Activated CD8-positive, alpha-beta memory T cell treated with anti-CD3 and anti-CD28 coated beads for 48 hours (primary cell): ENCODE measurements around the gene STARD10.

Experiments
- DNase-seq, 3 experiments: peaks; one replicate each; pipeline ENCODE4 v3.0.0-alpha.2; 2020; ENCODE audit warnings: low read depth in 2 of 3, low spot score in 2 of 3

STARD10 gene

DNA sequence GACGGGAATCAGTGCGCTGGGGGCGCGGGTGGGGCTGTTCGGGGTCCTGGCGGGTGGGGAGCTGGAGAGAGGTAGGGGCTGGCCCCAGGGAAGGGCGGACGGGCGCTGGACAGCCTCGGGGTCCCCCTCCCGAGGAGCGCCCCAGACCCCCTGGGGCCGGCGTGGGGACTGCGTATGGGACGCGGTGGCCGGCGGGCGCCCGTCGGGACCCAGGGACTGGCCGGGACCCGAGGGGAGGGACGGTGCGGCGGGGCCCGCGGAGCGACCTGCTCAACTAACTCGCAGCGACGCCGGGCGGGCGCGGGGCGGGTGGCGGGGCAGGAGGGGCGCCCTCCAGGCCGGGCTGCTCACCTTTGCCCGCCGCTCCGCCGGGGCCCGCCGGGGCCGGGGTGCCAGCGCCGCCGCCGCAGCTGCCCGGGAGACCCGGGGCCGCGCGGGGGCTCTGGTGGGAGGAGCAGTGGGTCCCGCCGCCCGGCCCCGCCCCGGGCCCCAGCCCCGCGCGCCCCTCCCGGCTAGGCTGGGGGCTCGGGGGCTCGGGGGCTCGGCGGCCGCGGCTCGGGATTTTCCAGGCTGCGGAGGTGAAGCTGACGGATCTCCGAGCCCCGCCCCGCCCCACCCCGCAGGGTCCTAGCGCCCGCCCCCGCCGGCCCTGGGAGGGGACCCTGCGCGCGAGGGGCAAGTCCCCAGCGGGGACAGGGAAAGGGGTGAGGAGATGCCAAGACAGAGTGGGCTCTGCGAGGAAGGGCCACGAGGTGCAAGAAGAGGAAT lies 12.3 kb downstream of the STARD10 start:
- DNase-seq: peak in 1 of 3 experiments; percentile 24

DNA sequence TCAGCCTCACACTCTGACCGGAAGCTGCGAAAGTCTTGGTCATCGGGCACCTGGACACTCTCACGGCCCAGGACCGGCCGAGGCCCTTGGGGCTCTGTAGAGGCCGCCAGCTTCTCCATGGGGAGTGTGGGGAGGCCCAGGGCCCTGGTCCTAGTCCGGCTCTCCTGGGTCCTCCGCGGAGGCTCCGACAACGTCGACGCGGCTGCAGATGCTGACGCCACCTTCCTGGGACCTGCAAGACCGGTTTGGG lies 12.9 kb downstream of the STARD10 start:
- no peak for DNase-seq

DNA sequence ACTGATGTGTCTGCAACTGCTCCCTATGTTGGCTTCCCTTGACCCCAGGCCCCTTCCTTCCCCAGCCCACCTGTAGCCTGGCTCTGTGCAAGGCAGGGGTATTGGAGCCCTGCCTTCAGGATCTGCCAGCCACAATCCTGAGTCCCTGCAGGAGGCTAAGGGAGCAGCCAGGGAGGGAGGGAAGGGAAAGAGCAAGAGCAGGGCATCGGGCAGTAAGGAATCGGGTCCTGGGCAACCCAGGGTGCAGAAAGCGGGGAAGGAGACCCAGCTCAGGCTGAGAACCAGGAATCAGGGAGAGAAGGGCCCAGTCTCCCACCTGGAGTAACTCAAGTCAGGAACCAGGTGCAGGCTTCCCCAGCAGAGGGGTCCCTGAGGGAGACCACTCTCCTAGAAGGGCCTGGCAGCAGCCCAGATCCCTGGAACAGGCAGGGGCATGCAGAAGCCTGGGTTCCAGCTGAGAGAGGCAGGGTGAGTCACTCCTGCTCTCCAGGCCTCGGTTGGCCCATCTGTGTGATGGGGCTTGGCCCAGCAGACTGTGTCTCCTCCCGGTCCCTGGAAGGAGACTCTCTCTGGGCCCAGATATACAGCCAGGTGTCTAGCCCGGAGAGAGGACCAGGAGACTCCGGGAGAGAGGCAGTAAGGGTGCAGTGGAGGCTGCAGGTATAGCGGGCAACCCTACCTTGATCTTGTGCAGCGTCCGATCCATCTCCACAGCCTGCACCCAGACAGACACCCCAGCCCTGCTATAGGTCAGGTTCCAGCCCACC lies 13.4 kb downstream of the STARD10 start:
- DNase-seq: no peak

DNA sequence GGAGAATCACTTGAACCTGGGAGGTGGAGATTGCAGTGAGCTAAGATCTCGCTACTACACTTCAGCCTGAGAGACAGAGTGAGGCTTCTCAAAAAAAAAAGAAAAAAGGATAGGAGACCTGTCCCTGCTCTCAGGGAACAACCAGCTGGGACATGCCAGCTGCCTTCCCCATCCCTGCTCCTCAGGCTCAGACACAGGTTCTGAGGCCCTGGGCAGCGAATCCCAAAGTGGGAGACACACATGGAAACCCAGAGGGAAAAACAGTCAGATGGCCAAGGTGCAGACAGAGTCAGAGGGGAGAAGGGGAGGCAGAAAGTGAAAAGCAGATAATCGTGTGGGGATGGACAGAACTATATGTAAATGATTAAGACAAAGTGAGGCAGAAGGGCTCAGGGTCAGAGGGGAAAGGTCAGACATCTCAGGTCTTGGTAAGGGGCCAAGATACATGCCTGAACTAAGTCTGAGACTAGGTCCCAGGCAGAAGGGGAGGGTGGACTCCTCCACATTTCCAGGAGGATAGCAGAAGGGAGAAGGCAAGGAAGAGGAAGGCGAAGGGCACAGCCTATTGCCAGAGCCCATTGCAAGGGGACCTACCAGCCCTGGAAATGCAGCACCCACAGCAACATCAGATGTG lies 14.2 kb downstream of the STARD10 start:
- no peak for DNase-seq

DNA sequence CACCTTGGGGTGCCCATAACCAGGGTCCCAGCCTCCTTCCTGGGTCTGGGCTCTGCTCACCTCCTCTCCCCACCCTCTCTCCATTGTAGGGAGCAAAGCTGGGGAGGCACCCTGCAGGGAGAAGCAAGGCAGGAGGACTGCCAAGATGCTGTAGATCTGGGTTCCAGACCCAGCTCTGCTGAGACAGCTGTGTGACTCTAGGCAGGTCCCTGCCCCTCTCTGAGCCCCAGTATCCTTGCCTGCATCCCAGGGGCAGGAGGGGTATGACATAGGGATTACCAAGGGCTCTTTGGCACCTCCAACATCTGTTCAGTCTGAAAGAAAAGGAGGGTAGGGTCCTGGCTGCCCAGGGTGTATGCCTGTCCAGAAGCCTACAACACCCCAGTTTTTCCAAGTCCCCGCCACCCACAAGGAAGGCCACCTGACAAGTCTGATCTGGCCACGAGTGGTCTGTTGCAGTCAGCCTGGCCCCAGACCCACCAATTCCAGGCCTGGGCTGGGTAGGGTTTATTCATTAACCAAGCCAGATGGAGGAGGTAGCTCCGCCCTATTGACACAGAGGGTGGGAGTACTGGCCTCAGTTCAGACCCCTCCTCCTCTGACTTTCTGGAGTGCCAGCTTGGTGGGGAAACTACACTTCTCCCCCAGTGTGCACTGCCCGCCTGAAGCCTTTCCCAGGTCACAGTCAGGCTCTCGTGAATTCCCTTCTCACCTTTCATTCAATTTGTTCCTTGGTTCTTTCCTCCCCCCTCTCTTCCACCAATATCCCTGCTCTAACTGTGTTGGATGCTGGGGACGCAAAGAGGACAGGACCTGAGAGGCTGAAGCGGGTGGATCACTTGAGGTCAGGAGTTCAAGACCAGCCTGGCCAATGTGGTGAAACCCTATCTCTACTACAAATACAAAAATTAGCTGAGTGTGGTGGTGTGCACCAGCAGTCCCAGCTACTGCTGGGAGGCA lies 15.0 kb downstream of the STARD10 start:
- DNase-seq: no peak

DNA sequence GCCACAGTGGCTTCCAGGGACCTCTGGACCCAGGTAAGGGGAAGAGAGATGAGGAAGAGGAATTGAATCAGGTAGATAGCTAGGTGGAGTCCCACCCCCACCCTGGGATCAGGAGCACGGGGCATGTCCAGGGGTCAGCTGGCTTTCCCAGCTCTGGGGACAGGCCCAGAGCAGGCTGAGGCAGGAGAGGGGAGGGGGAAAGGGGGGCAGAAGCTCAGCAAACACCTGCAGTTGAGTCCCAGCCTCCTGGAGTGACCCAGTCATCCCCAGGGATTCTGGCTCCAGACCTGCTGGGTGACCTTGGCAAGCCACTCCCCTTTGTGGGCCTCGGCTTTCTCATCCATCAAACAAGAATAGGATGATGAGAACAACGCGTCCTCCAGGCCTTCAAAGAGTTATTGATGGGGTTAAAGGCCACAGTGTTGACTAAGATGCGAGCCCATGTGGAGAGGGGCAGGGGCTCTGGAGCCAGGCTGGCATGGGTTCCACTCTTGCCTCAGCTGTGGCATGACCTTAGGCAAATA lies 16.0 kb downstream of the STARD10 start:
- no peak for DNase-seq

DNA sequence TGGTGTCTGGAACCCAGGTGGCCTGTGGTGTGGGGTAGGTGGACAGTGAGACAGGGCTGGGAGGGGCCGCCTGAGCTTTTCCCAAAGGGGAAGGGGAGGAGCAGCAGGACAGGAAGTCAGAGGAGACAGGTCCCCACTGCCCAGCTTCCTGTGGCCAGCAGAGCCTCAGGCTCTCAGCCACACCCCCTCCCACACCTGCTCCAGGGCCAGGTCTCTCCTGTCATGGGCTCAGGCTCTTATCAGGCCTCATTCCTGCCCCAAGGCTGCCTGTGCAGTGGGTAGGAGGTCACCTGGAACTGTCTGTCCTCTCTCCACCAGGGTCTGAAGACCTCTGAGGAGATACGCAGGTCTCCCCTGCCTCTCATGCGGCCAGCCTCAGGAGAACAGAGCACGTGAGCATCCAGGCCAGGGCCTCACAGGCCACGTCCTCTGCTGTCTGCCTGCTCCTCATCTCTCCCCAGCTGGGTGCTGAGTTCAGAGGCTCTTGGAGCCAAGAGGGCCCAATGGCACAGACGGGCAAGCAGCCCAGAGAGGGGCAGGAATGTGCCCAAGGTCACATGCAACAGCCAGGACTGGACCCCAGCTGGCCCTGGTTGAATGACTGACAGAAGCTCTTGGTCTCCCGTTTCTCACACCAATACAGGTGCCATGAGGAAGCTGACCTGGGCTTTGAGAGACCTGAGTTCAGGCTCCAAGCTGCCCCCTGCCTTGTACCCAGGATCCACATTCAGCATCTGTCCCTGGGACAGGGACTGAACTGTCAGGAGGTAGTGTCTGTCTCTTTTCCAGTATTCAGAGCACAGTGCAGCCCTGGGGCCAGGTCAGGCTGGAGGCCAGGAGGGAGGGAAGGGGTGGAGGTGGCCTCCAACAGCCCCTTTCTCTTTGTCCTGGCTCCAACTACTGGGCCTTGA lies 16.7 kb downstream of the STARD10 start:
- DNase-seq: no peak

DNA sequence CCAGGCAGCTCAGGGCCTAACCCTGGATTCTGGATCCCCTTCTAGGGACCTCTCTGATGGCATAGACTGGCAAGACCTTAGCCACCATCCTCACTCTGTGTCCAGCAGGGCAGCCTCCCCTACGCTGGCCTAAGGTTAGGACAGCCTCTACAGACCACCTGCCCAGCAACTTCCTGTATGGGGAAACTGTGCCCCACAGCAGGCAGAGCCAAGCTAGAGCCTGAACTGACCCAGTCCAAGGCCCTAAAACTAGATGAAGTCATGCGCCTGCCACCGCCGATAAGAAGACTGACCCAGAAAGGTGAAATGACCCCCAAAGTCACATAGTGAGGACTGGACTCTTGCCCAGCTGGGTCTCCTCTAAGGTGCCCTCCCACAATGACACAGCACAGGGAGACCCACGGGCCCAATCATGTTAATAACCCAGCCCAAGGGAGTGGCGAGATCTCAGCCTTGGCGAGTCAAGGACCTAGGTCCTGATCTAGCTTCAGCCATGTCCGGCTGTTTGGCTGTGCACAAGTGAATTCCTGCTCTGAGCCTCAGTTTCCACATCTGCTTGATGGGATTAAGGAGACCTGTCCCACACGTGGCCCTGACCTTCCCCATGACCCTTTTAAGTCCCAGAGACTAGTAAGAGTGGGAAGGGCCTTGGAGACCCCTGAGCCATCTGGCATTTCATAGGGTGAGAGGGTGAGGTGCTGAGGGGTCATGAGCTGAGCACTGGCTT lies 17.6 kb downstream of the STARD10 start:
- no peak for DNase-seq

DNA sequence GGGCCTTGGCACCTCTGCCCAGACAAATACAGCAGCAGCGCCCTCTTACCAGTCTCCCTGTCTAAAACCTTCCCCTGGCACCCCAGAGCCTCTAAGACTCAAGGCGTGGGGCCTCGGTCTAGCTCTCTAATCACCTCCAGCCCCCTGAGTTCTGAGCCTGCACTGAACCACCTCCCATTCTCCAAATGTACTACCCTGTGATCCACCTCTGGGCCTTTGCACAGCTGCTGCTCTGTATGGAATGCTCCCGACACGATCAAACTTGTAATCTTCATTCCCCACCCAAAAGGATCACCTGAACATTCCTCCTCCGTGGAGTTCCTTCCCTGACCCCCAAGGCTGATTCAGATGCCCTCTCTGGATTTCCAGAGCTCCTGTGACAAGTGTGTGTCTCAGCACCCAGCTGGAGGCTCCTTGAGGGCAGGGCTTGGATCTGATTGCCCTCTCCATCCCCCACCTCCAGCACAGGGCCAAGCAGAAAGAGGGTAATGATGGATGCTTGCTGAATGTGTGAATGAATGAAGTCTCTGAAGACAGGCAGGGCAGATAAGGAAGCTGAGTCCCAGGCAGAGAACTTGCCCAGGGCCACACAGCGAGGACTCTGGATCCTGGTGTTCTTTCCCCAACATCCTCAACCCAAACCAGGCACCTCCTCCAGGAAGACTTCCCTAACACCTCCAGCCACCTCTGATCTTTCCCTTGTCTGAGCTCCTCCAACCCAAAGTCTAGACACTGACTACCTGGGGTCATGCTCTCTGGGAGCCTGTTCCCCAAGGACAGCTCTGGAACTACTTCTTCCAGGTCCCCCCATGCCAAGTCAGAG lies 18.3 kb downstream of the STARD10 start:
- DNase-seq: no peak

DNA sequence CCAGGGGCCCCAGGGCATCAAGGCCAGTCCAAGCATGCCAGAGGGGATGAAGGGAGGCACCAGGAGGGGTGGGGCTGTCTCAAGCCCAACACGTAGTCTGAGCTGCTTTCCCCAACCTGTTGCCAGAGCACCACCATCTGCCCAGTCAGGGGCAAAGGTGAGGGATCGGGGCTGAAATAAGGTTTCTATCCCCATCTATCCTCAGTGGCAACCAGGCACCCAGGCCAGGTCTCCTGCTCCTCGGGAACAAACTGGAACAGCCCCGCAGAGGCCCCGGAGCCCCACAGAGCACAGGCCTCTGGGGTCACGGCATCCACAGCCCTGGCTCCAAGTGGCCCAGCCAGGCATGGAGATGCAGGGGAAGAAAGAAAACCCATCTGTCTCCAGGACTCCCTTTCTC lies 19.3 kb downstream of the STARD10 start:
- DNase-seq: no peak

DNA sequence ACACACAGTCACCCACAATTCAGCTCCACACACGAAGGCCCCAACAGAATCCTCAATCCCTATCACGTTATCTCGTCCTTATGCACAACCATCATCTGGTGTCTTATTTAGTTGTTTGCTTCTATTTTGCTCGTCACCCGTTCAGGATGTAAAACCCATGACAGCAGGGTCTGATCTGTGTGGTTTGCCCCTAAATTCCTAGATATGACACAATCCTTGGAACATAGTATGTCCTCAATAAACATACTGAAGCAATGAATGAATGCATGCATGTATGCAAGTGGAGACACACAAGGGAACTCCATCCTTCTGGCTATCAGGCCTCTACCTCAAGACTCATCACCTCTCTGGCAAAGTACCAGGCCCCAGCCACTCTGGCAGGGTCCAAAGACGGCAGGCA lies 20.2 kb downstream of the STARD10 start:
- DNase-seq: no peak

DNA sequence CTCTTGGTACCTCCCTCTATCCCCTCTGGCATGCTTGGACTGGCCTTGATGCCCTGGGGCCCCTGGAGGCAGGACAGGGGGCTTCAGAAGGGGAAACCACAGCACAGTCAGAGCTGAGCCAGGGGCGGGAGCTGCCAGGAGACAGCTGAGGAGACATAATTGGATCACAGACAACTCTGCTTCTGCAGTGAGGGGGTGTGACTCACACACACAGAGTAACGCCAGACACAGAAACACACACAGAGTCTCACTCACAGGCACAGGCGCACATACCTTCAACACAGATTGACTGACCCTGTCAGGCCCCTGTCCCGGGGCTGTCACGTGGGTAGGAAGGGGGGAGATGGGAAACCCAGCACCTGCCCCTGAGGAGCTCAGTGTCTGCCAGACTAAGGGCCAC lies 20.6 kb downstream of the STARD10 start:
- DNase-seq: no peak

DNA sequence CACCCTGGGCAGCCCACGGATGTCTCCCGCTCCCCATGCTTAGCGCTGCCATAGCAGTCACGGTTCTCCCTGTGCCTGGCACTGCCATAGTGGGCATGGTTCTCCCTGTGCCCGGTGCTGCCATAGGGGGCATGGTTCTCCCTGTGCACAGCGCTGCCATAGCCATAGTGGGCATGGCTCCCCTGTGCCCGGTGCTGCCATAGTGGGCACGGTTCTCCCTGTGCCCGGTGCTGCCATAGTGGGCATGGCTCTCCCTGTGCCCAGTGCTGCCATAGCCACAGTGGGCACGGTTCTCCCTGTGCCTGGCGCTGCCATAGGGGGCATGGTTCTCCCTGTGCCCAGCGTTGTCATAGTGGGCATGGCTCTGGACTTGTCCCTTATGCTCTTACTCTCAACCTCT lies 21.8 kb downstream of the STARD10 start:
- DNase-seq: no peak

DNA sequence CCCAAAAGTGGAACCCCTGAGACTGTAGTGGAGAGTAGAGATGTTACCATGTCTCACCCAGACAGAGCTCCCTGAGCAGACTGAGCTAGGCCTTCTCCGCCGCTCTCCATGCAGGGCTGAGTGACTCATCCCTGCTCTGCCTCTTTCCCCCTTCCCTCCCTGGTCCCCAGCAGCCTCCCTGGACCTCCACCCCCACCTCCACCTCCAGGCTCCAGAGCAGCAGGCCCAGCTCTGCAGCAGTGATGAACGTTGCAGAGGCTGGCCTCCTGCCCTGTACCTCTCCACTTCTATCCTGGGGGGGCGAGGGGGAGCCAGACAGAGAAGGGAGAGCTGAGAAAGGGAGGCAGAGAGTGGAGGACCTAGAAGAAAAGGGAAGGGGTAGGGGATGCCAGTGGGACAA lies 22.3 kb downstream of the STARD10 start:
- no peak for DNase-seq

DNA sequence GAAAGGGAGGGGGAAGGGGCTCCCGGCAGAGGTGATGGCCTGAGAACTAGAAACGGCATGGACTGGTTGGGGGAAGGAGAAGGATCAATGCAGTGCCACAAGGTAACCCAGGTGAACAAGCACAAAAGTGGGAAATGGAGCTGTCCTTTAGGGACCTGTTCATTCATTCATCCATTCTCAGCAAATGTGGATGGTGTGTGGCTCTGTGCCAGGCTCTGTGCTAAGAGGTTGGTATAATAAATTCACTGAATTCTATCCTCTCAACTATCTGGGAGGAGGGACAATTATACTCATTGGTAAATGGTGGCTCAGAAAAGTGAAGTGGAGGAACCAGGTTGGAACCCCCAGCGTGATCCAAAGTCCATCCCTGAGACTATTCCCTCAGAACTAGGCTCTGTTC lies 23.0 kb downstream of the STARD10 start:
- DNase-seq: no peak

DNA sequence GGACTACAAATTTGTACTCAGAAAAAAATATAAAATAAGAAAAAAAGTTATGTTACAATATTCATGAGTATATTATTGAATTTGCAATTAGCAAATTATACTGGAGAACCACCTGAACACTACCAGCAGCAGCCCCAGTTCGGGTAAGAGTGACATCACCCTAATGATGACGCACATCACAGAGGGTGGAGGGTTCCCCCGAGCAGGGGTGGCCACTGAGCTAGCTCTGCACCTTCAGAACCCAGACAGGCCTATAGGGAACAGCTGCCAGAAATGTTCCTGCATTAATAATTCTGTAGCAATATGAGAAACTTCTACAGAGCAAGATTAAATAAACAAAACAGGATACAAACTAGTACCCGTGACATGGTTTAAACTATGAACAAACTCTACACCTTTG lies 24.2 kb downstream of the STARD10 start:
- DNase-seq: no peak

DNA sequence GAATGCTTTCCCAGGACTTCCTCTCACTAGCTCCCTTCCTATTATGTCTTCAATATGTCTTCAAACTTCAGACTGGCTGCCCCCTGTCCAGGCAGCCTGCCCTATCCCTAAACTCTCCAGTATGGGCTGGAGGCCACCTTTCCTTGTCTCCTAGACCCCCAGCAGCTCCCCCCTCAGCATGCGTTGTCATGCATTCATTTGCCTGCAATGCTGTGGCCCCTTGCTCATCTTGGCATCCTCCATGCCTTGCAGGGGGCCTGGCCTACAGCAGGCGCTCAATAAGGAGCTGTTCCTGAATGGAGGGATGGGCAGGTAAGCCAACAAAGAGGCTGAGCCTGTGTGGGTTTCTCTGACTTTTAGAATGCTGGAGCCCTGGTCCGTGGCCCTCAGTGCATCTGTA lies 25.3 kb downstream of the STARD10 start:
- no peak for DNase-seq

DNA sequence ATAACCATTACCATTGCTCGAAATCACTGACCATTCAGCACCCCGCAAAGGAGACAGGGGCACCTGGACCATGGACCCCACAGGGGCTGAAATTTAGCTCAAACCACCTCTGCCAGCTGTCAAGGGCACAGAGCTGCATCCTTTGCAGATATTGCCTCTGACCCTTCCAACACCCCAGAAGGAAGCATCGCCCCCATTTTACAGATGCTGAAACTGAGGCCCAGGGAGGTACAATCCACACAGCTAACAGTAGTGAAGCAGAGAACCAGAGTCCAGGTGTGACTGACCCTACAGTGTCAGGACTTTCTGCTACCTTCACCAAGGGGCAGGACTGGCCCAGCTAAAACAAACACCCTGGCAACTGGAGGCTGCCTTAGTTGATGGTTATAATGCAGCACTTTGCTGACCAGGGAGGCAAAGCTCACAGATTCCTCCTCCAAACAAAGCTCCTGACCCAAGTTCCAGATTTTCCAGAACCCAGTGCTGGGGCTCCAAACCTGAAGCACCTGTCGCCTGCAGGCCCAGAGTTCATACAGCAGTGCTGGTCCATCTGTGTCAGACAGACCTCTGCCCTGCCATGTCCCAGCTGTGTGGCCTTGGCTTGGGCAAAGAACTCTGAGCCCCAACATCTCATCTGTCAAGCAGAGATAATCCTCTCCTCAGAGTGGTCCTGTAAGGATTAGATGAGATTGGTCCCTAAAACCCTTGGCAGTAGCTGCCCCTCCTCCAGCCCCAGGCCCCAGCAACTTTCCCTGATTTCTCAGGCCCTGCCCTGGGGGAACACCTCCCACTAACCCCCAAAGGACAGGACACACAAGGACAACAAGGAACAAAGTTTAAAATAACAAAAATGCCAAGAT lies 26.4 kb downstream of the STARD10 start:
- DNase-seq: no peak
